ACHN (cell line): Measurements from ENCODE around the gene DUSP15.
A peak's percentile ranks its signal among the peaks of the same experiment; 100 is the strongest.
"Not testable (repeated sequence)": the region's sequence is repeated elsewhere in the genome, so short reads cannot be mapped to it uniquely, and the experiment has no call there.

Source experiments
- DNase-seq: peaks from one replicate; pipeline ENCODE4 v3.0.0-alpha.2; 2015
- in situ Hi-C: cut with HindIII; loops from 2 replicates; pipeline ENCODE4 v1.10.0; 2017; ENCODE audit warnings: low sequenced_read_pairs, low pct_ligation_motif_present, low pct_unique_long_range_greater_than_20kb

Gene DUSP15

DNA sequence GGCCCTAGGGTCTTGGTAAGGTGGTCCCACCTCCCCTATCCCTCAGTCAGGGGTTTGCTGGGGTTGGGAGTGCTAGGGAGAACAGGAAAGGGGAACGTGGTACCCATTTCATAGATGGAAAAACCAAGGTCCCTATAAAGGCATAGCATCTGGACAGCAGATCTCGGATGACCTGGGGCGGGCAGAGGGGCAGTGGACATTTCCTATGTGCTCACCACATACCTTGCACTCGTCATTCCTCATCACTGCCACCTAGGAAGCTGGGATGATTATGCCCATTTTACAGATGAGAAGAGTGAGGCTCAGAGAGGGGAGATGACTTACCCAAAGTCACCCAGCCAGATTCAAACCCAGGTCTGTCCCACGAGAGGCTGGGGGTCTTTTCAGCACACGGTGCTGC is 39.1 kb downstream of the DUSP15 start:
- DNase-seq = no peak
- in situ Hi-C loops = no loop called here

DNA sequence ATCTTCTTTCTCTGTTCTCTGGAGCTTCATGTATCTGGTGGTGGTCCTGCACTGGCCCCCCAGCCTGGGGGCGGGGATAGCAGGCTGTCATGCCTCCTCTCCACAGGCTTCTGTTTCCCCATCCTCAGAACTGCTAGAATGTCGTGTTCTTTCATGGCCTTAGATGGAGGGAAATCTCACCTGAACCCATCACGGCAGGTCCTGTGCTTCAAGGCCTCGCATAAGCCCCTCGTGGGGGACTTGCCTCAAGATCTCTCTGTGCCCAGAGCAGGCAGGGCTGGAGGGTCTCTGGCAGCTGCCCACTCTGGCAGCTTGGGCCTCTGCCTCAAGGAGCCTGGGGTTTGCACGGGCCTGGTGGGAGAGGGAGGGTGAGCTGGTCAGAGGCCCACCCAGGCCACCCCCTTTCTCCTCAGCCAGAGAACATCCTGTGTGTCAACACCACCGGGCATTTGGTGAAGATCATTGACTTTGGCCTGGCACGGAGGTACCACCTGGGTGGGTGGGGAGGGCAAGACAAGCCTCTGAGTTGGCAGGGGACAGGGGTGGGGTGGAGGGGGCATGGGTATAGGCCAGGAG is 39.8 kb downstream of the DUSP15 start:
- DNase-seq = no peak
- in situ Hi-C loops = no loop called here

DNA sequence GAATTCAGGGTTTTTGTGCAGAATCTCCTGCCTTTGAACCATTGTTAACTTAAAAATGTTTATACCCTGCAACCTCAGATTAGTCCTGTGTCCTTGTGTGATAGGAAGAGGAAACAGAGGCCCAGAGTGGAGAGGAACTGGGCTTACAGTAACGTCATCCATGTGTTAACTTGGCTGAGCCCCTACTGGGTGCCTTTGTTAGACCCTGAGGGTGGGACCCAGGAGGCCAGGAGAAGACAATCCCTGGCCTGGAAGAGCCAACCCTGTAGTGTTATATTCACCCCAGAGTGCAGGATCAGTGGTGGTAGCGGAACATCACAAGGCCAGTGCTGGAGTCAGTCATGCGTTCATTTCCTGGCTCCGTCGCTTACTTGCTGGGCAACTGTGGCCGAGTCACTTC is 40.6 kb downstream of the DUSP15 start:
- no peak for DNase-seq
- in situ Hi-C loops = no loop called here

DNA sequence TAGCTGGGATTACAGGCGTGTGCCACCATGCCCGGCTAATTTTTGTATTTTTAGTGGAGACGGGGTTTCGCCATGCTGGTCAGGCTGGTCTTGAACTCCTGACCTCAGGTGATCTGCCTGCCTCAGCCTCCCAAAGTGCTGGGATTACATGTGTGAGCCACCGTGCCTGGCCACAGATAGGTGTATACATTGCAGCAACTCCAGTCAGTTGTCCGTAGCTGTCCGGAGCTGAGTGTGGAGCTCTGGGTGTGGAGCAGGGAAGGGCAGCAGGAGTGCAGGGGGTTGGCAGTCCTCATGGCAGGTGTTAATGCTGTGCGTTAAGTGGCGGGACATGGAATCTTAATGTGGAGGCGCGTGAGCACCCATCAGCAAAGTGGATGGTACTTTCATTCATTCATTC is 42.3 kb downstream of the DUSP15 start:
- DNase-seq, in situ Hi-C loops: not testable (repeated sequence)

DNA sequence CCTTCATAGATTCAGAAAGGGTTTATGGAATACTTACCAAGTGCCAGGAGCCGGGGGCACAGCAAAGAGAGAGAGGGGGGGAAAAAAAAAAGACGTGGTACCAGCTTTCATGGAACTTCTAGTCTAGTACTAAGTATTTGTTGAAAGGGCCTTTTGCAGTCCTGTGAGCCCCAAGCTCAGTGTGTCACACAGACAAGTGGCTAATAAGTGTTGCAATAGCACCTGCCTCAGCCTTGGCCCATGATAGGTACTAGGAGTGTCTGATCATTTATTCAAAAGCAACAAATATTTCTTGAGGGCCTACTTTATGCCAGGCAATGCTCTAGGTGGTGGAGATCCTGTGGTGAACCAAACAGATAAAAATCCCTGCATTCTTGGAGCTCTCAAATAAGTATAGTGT is 43.3 kb downstream of the DUSP15 start:
- in situ Hi-C loops = no loop called here
- no peak for DNase-seq

DNA sequence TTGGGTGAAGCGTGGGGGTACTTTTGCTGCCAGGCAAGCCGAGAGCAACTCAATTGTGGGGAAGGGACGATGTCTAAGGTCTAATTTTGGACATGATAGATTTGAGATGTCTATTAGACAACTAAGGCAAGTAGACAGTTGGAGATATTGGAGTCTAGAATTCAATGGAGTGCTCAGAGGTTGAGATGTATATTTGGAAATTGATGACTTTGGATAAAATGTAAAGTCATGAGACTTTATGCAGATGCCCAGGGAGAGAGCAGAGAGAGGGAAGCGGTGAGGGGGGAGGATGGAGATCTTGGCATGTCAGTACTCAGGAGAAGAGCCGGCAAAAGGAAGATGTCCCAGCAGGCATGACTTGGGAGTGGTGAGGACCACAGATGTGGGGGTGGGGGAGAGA is 44.3 kb downstream of the DUSP15 start:
- DNase-seq = no peak
- in situ Hi-C loops = no loop called here

DNA sequence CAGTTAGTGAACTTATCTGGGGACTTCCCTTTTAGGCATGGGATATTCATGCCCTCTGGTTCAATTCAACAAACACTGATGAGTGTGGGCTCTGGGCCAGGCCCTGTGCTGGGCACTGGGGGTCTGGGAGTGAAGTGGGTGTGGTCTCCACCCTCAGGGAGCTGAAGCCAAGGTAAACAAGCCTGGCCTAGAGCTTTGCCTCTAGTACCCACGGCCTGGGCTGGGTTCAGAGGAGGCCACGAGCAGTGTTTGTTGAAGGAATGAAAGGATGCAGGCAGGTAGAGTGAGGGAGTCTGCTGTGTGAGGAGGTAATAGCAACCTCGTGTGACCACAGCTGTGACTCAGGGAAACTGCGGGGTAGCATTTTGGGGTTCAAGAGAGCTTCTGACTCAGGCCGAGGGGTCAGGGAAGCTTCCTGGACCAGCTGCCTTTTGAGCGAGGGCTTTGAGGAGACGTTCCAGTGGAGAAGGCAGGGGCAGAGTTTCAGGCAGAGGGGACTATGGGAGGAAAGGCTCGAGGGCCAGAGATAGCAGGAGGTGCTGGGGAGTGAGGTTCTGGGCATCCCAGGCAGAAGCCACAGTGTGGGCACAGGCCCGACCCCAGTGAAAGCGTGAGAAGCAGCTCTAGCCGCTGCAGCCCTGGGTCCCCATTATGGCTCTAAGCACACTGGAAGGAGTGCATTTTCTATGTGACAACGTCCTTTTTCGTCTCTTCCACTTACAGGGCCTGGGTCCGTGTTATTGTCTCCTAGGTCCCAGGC is 45.6 kb downstream of the DUSP15 start:
- in situ Hi-C loops = no loop called here
- DNase-seq = no peak

DNA sequence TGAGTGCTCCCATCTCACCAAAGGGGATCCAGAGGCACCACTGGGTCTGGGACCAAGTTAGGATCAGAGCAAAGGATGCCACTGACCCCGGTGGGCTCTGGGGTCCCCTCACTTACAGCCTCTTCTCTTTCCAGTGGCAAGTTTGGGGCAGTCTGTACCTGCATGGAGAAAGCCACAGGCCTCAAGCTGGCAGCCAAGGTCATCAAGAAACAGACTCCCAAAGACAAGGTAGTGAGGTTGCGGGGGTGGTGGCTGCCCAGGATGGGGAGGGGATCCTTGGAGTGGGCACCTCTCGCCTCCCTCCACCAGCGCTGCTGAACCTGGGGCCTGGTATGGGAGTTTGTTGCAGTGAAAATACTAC is 46.2 kb downstream of the DUSP15 start:
- no peak for DNase-seq
- in situ Hi-C loops = no loop called here

DNA sequence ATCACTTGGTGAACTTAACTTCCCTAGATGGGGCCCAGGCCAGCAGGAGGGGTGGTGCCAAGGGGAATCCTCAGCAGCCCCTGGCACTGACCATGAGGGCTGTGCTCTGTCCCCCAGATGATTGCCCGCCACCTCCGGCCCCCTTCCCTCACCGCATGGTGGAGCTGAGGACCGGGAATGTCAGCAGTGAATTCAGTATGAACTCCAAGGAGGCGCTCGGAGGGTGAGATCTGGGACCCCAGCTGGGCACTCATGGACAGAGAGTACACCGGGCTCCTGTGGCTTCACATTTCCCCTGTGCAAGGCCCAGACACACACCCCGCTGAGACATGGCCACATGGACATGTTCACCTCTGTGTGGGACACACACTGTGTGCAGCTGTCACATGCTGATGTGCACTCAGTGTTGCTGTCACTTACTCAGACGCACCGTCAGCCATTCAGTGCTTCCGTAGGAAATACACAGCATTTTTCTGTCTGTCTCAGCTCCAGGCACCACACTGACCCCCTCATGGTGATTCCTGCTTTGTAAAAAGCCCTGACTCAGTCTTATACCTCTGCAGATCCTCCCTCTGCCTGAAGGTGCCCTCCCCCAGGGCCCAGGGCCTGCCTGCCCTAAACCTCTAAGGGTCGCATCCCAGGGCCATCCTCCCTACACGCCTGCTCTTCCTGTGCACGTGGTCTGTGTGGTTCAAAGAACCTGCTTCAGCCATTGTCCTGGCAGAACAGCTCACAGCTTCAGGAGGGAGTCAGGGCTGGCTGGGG is 46.8 kb downstream of the DUSP15 start:
- DNase-seq = no peak

DNA sequence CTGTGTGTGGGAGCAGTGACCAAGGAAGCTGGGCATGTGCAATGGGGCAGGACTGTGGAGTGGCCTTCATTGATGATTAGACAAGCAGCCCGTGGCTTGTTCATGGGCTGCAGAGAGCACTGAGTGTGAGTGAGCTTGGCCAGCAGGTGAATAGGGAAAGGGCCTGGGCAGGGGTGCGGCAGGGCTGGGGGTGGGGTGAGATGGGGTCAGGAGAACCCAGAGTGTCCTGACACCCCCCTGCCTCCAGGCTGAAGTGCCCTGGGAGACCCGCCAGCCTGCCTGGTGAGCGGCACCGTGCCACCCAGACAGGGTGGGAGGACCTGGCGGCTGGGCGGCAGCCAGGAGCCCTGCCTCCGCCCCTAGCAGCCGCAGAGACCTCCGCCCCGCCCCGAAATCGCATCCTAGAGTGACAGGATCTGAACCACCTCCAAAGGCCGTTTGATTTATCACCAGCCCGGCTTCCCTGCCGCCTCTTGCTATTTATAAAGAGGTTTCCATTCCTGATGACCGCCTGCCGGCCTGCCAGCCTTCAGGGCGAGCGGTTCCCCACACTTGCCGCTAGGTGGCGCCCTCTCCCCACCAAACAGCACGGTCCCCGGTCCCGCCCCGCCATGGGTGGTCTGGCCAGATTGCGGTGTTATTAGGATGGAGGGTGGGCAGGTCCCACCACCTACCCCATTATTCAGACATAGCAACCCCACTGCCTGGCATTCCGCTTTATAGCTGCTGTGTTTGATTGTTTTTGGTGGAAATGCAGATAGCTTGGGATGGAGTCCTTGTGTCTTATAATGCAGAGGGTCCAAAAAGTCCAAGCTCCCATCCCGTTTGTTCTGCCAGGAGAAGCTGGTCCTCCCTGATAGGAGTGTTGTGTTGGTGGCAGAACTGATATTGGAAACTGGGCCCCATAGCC is 47.7 kb downstream of the DUSP15 start:
- DNase-seq = peak; percentile 80
- in situ Hi-C loops = no loop called here

More for the DNA sequence above, 46.8 kb downstream of the DUSP15 start:
- in situ Hi-C loops = no loop called here

DNA sequence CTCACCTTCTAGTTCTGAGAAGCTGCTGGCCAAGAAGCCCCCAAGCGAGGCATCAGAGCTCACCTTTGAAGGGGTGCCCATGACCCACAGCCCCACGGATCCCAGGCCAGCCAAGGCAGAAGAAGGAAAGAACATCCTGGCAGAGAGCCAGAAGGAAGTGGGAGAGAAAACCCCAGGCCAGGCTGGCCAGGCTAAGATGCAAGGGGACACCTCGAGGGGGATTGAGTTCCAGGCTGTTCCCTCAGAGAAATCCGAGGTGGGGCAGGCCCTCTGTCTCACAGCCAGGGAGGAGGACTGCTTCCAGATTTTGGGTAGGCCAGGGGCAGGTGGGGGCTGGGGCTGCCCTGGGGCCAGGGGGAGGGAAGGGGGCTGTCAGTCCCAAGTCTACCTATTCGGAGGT is 48.9 kb downstream of the DUSP15 start:
- DNase-seq = no peak
- in situ Hi-C loops = no loop called here

DNA sequence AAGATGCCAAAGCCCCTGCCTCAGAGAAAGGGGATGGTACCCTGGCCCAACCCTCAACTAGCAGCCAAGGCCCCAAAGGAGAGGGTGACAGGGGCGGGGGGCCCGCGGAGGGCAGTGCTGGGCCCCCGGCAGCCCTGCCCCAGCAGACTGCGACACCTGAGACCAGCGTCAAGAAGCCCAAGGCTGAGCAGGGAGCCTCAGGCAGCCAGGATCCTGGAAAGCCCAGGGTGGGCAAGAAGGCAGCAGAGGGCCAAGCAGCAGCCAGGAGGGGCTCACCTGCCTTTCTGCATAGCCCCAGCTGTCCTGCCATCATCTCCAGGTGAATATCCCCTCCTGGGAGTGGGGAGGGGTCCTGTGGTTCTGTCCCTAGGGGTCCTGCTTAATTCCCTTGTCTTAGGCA is 50.1 kb downstream of the DUSP15 start:
- no peak for DNase-seq
- in situ Hi-C loops = no loop called here

DNA sequence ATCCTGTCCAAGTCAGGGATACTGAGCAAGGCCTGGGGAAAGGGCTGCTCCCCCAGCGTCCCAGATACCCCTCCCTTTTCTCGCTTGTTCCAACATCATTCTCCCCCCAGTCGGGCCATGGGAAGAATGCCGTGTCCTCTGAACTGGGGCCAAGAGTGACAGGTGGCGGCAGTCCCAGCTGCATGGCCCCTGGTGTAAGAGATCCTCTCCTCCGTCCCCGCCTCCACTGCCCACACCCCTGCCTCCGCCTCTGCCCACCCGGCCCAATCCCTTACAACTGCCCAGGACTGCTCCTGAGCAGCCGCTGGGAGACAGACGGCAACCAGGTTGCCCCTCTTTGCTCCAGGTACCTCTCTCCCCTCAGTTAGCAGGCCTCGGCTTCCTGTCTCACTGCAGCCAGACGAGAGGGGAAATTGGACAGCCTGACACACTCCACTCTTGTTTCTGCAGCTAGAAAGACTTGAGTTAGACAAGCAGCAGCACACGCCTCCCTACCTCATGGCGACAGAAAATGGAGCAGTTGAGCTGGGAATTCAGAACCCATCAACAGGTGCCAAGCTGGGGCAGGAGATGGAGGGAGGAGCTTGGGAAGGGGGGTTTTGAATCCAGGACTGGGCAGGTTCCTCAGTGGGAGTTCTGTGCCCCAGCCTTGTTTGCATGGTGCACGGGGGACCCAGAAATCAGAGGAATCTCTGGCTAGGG is 51.1 kb downstream of the DUSP15 start, which contains the start of gene MYLK2:
MYLK2 (plus strand) TSS at position 274 of the 702 bp plus-strand sequence; CDS start at position 499, 225 bp downstream.
- in situ Hi-C loops = no loop called here

DNA sequence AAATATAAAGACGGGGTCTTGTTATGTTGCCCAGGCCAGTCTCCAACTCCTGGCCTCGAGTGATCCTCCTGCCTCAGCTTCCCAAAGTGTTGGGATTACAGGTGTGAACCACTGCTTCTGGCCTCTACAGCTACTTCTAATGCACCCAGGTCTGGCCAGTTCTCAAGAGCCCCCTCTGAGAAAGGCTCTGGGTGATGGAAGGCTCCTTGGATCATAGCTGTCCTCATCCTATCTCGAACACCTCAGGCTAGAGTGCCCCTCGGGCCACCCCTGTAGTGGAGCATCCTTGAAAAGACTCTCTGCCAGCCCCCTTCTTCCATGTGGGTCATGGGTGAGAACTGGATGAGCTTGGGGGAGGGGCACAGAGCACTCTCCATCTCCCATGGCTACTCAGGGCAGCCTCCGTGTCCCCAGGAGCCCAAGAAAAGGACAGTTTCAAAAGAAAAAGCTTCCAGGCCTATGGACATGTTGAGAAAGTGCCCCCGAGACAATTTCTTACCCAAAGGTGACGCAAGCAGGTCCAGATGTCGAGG is 51.9 kb downstream of the DUSP15 start:
- in situ Hi-C loops = no loop called here
- no peak for DNase-seq

More for the DNA sequence above, 51.1 kb downstream of the DUSP15 start, which contains the start of gene MYLK2:
- no peak for DNase-seq

DNA sequence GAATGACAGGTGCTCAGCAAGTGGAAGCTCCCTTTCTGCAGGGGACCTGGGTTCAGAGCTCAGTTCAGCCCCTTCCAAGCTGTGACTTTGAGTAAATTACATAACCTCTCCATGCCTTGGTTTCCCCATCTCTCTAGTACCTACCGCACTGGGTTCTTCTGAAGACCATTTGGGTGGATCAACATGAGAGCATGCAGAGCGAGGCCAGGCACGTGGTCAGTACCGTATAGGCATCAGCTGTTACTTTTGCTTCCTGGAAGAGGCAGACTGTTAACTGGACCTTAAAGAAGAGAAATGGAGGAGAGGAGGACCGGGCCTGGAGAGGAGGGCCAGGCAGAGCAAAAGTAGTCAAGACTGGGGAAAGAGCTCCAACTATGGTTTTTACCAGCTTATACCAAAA is 52.9 kb downstream of the DUSP15 start:
- DNase-seq = no peak
- in situ Hi-C loops = no loop called here

DNA sequence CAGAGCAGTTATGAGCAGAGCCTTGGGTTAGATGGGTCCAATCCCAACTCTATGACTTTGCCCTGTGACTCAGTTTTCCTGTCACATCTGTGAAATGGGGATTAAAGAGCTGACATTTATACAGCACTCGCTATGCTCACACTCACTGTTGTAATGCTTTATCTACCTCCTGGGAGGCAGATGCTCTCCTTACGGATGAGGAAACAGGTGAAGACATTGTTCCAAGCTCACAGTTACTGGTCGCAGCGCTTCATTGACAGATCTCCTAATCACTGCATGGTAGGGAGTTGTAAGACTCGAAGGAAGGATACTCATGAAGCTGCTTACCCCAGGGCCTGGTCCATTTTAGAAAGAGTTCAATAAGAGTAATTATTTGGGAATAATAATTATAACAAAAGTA is 54.1 kb downstream of the DUSP15 start:
- DNase-seq = no peak

DNA sequence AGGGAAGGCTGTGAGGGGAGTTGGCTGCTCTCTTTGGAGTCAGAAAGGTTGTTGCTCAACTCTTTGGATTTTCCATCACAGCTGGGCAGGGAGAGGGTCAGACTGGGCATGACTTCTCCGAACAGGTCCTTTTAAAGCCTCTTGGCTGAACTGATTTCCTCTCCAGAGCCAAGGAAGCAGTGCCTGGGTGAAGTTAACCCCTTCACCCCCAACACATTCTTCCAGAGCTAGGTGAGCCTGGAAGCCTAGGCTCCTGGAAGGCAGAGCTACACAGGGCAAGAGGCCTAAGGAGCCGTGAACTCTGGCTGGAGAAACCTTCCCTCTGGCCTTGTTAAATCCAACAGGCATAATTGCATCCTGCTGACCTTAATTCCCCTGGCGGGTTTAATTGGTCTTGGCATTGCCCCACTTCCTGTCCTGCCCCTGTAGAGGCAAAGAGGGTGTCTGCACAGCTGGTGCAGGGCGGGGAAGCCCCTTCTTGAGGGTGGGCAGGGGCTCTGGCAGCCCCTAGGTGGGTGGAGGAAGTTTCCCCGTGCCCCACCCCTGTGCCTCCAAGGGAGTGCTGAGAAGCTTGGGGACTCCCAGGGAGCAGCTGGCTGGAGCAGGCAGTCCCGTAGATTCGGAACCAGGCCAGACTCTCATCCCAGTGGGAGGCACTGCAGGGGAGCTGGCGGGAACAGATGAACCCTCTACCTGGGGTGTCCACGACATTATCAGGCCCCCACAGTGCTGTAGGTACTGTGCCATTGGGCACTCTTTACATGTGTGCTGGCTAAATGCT is 54.7 kb downstream of the DUSP15 start:
- no peak for DNase-seq
- in situ Hi-C loops = no loop called here

More for the DNA sequence above, 54.1 kb downstream of the DUSP15 start:
- in situ Hi-C loops = no loop called here
